AG04449 (cell line): Measurements from ENCODE around the gene PMM2.

Source experiments
- CTCF ChIA-PET: fragments of 350-600 bp; formaldehyde crosslinking; extraction: SDS; loops from one replicate; lab custom pipeline; 2021; ENCODE audit warnings: antibody characterized with exemption; lab: Yijun Ruan, JAX
- POLR2A ChIA-PET: fragments of 400-600, 350-600 bp; formaldehyde crosslinking; extraction: SDS; loops from one replicate; lab custom pipeline; 2020; ENCODE audit warnings: antibody characterized with exemption, inconsistent platforms; lab: Yijun Ruan, JAX
- DNase-seq: peaks from one replicate; pipeline ENCODE4 v3.0.0-alpha.2; 2010; ENCODE audit warnings: low read depth, low spot score
- H3K4me3 ChIP-seq: 2 replicates; pipeline ENCODE4 v1.5.1; 2011; ENCODE audit warnings: low read depth, mild to moderate bottlenecking, control low read depth, low read length
- CTCF ChIP-seq: IDR thresholded peaks from one replicate; pipeline ENCODE4 v1.5.1; 2011; ENCODE audit warnings: mild to moderate bottlenecking, moderate library complexity, low read length, control low read depth, inconsistent platforms; ENCODE audit not compliant: insufficient read depth; ENCODE audit errors: missing control alignments

Gene PMM2

GRCh38 chr16:8893976-8894690 is 96.5 kb downstream of the PMM2 start:
- H3K4me3 ChIP-seq: no peak overlapping the region
- TF ChIP-seq CTCF: no peak
- POLR2A ChIA-PET: interaction anchor here (0.7 kb wide), 1 partner anchor 25 kb away, joined by 3 read pairs; the partner anchor contains the start of gene CARHSP1
- CTCF ChIA-PET: interaction anchor here (0.6 to 4.1 kb wide), 5 partner anchors 14 to 115 kb away, joined by 3 to 39 read pairs (median 10); no protein-coding TSS in a partner anchor
- DNase-seq: no peak

GRCh38 chr16:8894736-8895334 is 97.2 kb downstream of the PMM2 start:
- ChIA-PET POLR2A (no interaction called here), CTCF (interaction anchor here (1.3 to 4.1 kb wide), 5 partner anchors 14 to 114 kb away, joined by 3 to 39 read pairs (median 12); partner anchors contain the start of gene LITAFD)
- no peak for TF ChIP-seq CTCF
- no peak overlapping the region for H3K4me3 ChIP-seq
- no peak for DNase-seq

GRCh38 chr16:8898660-8899318 is 101.2 kb downstream of the PMM2 start:
- ChIA-PET CTCF (interaction anchor here (0.7 to 7.7 kb wide), 5 partner anchors 19 to 235 kb away, joined by 3 to 44 read pairs (median 17); partner anchors contain the start of gene LITAFD), POLR2A (no interaction called here)
- TF ChIP-seq CTCF: no peak
- no peak for DNase-seq
- no peak overlapping the region for H3K4me3 ChIP-seq
